Middle frontal gyrus (tissue), 1 donor: ENCODE measurements around the gene TARM1.

Experiments
- DNase-seq: peaks from one replicate; pipeline ENCODE4 v3.0.0-alpha.2; 2015; ENCODE audit warnings: low spot score; ENCODE audit errors: extremely low spot score

TARM1 gene

GRCh38 chr19:54035215-54036178 is 45.7 kb downstream of the TARM1 start:
- DNase-seq = peak; percentile 47

- DNase-seq = no peak
Observed at GRCh38 chr19:54030895-54031586, 50.1 kb downstream of the TARM1 start.

GRCh38 chr19:54029930-54030490 is 51.2 kb downstream of the TARM1 start:
- DNase-seq = peak; percentile 50

GRCh38 chr19:54029301-54029700 is 51.9 kb downstream of the TARM1 start:
- DNase-seq = no peak

- DNase-seq = no peak
Observed at GRCh38 chr19:54026656-54027055, 54.5 kb downstream of the TARM1 start.

GRCh38 chr19:54024660-54025059 is 56.5 kb downstream of the TARM1 start:
- DNase-seq = no peak

GRCh38 chr19:54023191-54023590 is 58.0 kb downstream of the TARM1 start:
- DNase-seq = no peak

GRCh38 chr19:54021932-54022331 is 59.2 kb downstream of the TARM1 start:
- no peak for DNase-seq

GRCh38 chr19:54021363-54021762 is 59.8 kb downstream of the TARM1 start:
- DNase-seq = no peak
